Endothelial cell of umbilical vein (primary cell): ENCODE data around the gene RNF217. TPM values are rescaled to one million over a fixed set of nuclear protein-coding genes. Genes with fewer than 3 reads are reported as not detected.
A peak's percentile ranks its signal among the peaks of the same experiment; 100 is the strongest.

Source experiments
- BruUV-seq: library from RNA; stranded (reverse); fragments of 400-500 nt; replicated peaks from 2 replicates; lab custom pipeline; 2021; lab: Mats Ljungman, UMichigan
- CTCF ChIA-PET: fragments of 300-600, 350-600 bp; sonication (Branson Sonifier 250); formaldehyde crosslinking; loops from one replicate; lab custom pipeline; 2021; ENCODE audit warnings: antibody characterized with exemption, inconsistent platforms; lab: Charles Lee
- POLR2A ChIA-PET: fragments of 300-600, 350-600 bp; sonication (Branson Sonifier 250); formaldehyde crosslinking; loops from one replicate; lab custom pipeline; 2021; ENCODE audit warnings: antibody characterized with exemption, inconsistent platforms; lab: Charles Lee
- DNase-seq: peaks from one replicate; pipeline ENCODE4 v3.0.0-alpha.2; 2011; ENCODE audit warnings: low read depth, low spot score
- FAIRE-seq: peaks from 2 replicates; lab custom pipeline; 2011; peaks lifted over from hg19 to GRCh38; lab: Jason Lieb, UNC
- H2AFZ ChIP-seq: 2 replicates; pipeline ENCODE4 v1.6.0; 2012; ENCODE audit warnings: low read depth, low read length, control low read depth, inconsistent platforms
- H3K27ac ChIP-seq: 2 replicates; pipeline ENCODE4 v1.5.1; 2011; ENCODE audit warnings: low read depth, mild to moderate bottlenecking, control low read depth, low read length, moderate library complexity; ENCODE audit not compliant: insufficient read depth
- H3K27me3 ChIP-seq, 2 experiments: 2 replicates each; pipeline versions ENCODE4 v1.6.0 to v1.6.1; 2011; ENCODE audit warnings: low read length in 2 of 2, mixed read lengths in 1 of 2; ENCODE audit not compliant: control insufficient read depth in 2 of 2, insufficient read depth in 2 of 2
- H3K36me3 ChIP-seq, 2 experiments: 2 replicates in 1 of 2; 3 replicates in 1 of 2; pipeline ENCODE4 v1.5.1; 2011; ENCODE audit warnings: low read length in 2 of 2, mild to moderate bottlenecking in 1 of 2, moderate library complexity in 1 of 2; ENCODE audit not compliant: control insufficient read depth in 2 of 2, insufficient read depth in 2 of 2; ENCODE audit errors: extremely low read depth in 1 of 2
- H3K4me1 ChIP-seq: 3 replicates; pipeline ENCODE4 v1.5.1; 2011; ENCODE audit warnings: mild to moderate bottlenecking, low read length; ENCODE audit not compliant: control insufficient read depth, insufficient read depth; ENCODE audit errors: extremely low read depth
- H3K4me2 ChIP-seq: 2 replicates; pipeline ENCODE4 v1.6.1; 2011; ENCODE audit warnings: low read length, control low read depth, mixed read lengths; ENCODE audit not compliant: insufficient read depth
- H3K4me3 ChIP-seq, 3 experiments: fragments of 200-600 bp in 1 of 3; sonication (generic), shearing (Covaris generic) in 1 of 3; replicated peaks in 1 of 3; 2 replicates each; pipeline ENCODE4 v1.5.1; 2011 to 2016; ENCODE audit warnings: control low read depth in 3 of 3, low read length in 3 of 3, mild to moderate bottlenecking in 2 of 3, inconsistent platforms in 1 of 3, low read depth in 1 of 3, moderate library complexity in 1 of 3; ENCODE audit not compliant: insufficient read depth in 1 of 3
- H3K79me2 ChIP-seq: 2 replicates; pipeline ENCODE4 v1.6.0; 2012; ENCODE audit warnings: low read length, inconsistent platforms; ENCODE audit not compliant: control insufficient read depth, insufficient read depth
- H3K9ac ChIP-seq: replicated peaks from 2 replicates; pipeline ENCODE3; 2011; ENCODE audit warnings: low read length, control low read depth; ENCODE audit not compliant: insufficient read depth; ENCODE audit errors: extremely low read depth
- H3K9me1 ChIP-seq: replicated peaks from 3 replicates; pipeline ENCODE4 v1.6.0; 2011; ENCODE audit warnings: mild to moderate bottlenecking, low read length; ENCODE audit not compliant: control insufficient read depth, insufficient read depth; ENCODE audit errors: extremely low read depth
- H3K9me3 ChIP-seq: replicated peaks from 2 replicates; pipeline ENCODE4 v1.5.1; 2012; ENCODE audit warnings: low read length, inconsistent platforms; ENCODE audit not compliant: control insufficient read depth, insufficient read depth
- H4K20me1 ChIP-seq: replicated peaks from 2 replicates; pipeline ENCODE3; 2011; ENCODE audit warnings: mild to moderate bottlenecking, low read length; ENCODE audit not compliant: control insufficient read depth, insufficient read depth; ENCODE audit errors: extremely low read depth
- CTCF ChIP-seq, 2 donors: IDR thresholded peaks; 1 replicate in 1 of 2; 2 replicates in 1 of 2; pipeline ENCODE4 v1.5.1; 2011; ENCODE audit warnings: low read length in 2 of 2, mild to moderate bottlenecking in 2 of 2, moderate library complexity in 2 of 2, control low read depth in 1 of 2, inconsistent platforms in 1 of 2, low read depth in 1 of 2; ENCODE audit not compliant: insufficient read depth in 1 of 2; ENCODE audit errors: extremely low read depth in 1 of 2
- EZH2 ChIP-seq: IDR thresholded peaks from 2 replicates; pipeline ENCODE4 v1.6.1; 2012; ENCODE audit warnings: borderline replicate concordance, low read depth, mild to moderate bottlenecking, moderate library complexity, low read length, inconsistent platforms; ENCODE audit not compliant: severe bottlenecking
- GATA2 ChIP-seq: IDR thresholded peaks from 2 replicates; pipeline ENCODE4 v1.7.0; 2011; ENCODE audit warnings: low read depth, mild to moderate bottlenecking, moderate library complexity, mixed read lengths, low read length; ENCODE audit not compliant: insufficient read length, insufficient read depth
- JUN ChIP-seq: IDR thresholded peaks from 2 replicates; pipeline ENCODE4 v1.6.1; 2011; ENCODE audit warnings: borderline replicate concordance, low read depth; ENCODE audit not compliant: insufficient read length, insufficient read depth
- MAX ChIP-seq: IDR thresholded peaks from 2 replicates; pipeline ENCODE4 v1.6.1; 2011; ENCODE audit not compliant: insufficient read depth, insufficient read length
- MYC ChIP-seq: IDR thresholded peaks from one replicate; pipeline ENCODE4 v1.6.1; 2011; ENCODE audit warnings: mild to moderate bottlenecking, low read depth, low read length
- POLR2A ChIP-seq: IDR thresholded peaks from 2 replicates; pipeline ENCODE4 v1.6.1; 2012; ENCODE audit warnings: low read depth, mild to moderate bottlenecking, control low read depth, low read length
- POLR2AphosphoS5 ChIP-seq: IDR thresholded peaks from 2 replicates; pipeline ENCODE4 v1.6.1; 2012; ENCODE audit warnings: low read depth, mild to moderate bottlenecking, control low read depth, low read length, moderate library complexity; ENCODE audit not compliant: insufficient read depth
- dilution Hi-C: fragments of 300-500 bp; cut with MboI; formaldehyde crosslinking; loops from one replicate; pipeline ENCODE4 v1.15.0; 2019; ENCODE audit warnings: low sequenced_read_pairs; ENCODE audit not compliant: extremely low pct_ligation_motif_present
- intact Hi-C: fragments of 100-400 bp; cut with micrococcal nuclease; formaldehyde crosslinking; loops from one replicate; pipeline ENCODE4 v1.10.0; 2022
- polyA plus RNA-seq, 4 experiments: library from polyadenylated mRNA; depleted of rRNA in 3 of 4; stranded (reverse) in 3 of 4; unstranded in 1 of 4; fragments of >200 nt; gene quantifications; 2 replicates each; pipeline versions ENCODE4 v1.2.1 to v1.2.3, GENCODE V29; 2011 to 2012; ENCODE audit warnings: missing spikeins in 1 of 4
- total RNA-seq: library from RNA; stranded (reverse); gene quantifications from 2 replicates; pipeline ENCODE4 v1.2.3, GENCODE V29; 2021

The RNF217 gene
- total and polyA plus RNA-seq, 2 donors (not counting 3 experiments of a cell fraction or from before 2014, with no cell fraction given) = 8.8 to 32.5 TPM

- no peak for FAIRE-seq
- dilution Hi-C loops = loop anchor here (25.0 kb wide), 1 partner anchor 239 kb away; no protein-coding TSS in a partner anchor
- H4K20me1 ChIP-seq = no peaks in the 10 kb centered on the region
- no peak overlapping the region for H3K4me2 ChIP-seq
- H2AFZ ChIP-seq = peak overlapping the region; percentile 43
- H3K36me3 ChIP-seq = no peaks in the 10 kb centered on the region
- H3K27ac ChIP-seq = peak overlapping the region; percentile 83
- no peaks in the 10 kb centered on the region for H3K9me1 ChIP-seq
- DNase-seq = no peak
- H3K4me3 ChIP-seq = no peak overlapping the region
- H3K9ac ChIP-seq = no peak overlapping the region
- no peaks in the 10 kb centered on the region for H3K9me3 ChIP-seq
- TF ChIP-seq EZH2 = no peak
- no peak for TF ChIP-seq GATA2
- TF ChIP-seq POLR2AphosphoS5 = no peak
- no peak for TF ChIP-seq MYC
- no peak for TF ChIP-seq CTCF (IDR thresholded peaks at IDR 0.05; ENCODE audit: extremely low read depth in 1 of 2, insufficient read depth in 1 of 2, low read depth in 1 of 2, low read length in 2 of 2)
- no peaks in the 10 kb centered on the region for H3K27me3 ChIP-seq
- H3K79me2 ChIP-seq = no peaks in the 10 kb centered on the region
- POLR2A ChIA-PET = no interaction called here
- intact Hi-C loops = no loop called here
- BruUV-seq = no TSS peak
- H3K4me1 ChIP-seq = peaks cover 26% of the 10 kb centered on the region
- CTCF ChIA-PET = no interaction called here
These were observed 139.4 kb downstream of the RNF217 start for GRCh38 chr6:125101631-125102030.

GRCh38 chr6:125102411-125102810 is 140.2 kb downstream of the RNF217 start:
- CTCF ChIA-PET = interaction anchor here (1.0 to 1.7 kb wide), 3 partner anchors 11 to 232 kb away, joined by 3 to 5 read pairs (median 4); no protein-coding TSS in a partner anchor
- Histone ChIP-seq H2AFZ (peak overlapping the region; percentile 43), H3K27ac (peak overlapping the region; percentile 83), H3K4me3 (no peak overlapping the region), H3K9ac (no peak overlapping the region), H3K9me1 (no peaks in the 10 kb centered on the region), H3K36me3 (no peaks in the 10 kb centered on the region), H3K4me2 (peak overlapping the region; percentile 34), H4K20me1 (no peaks in the 10 kb centered on the region), H3K4me1 (peaks cover 26% of the 10 kb centered on the region), H3K27me3 (no peaks in the 10 kb centered on the region), H3K9me3 (no peaks in the 10 kb centered on the region), H3K79me2 (no peaks in the 10 kb centered on the region)
- TSS peak; percentile 82 for BruUV-seq
- DNase-seq (peak; percentile 42), FAIRE-seq (no peak)
- TF ChIP-seq JUN (no peak), MYC (no peak), CTCF (IDR thresholded peaks at IDR 0.05; ENCODE audit: extremely low read depth in 1 of 2, insufficient read depth in 1 of 2, low read depth in 1 of 2, low read length in 2 of 2) (no peak), POLR2AphosphoS5 (no peak), GATA2 (no peak), POLR2A (no peak), EZH2 (no peak), MAX (no peak)
- intact Hi-C loops = no loop called here
- dilution Hi-C loops = loop anchor here (25.0 kb wide), 1 partner anchor 240 kb away; no protein-coding TSS in a partner anchor
- POLR2A ChIA-PET = no interaction called here
